SKM-1 treated with dmso at 0.1 percent for 144 hours (cell line): Measurements from ENCODE around the gene SPOCK1.

ENCODE experiments used
- DNase-seq: peaks from one replicate; lab custom pipeline; 2025; ENCODE audit not compliant: unreplicated experiment; lab: John Stamatoyannopoulos, UW

The SPOCK1 gene

GRCh38 chr5:137085206-137085605, 413.9 kb downstream of the SPOCK1 start:
- no peak for DNase-seq

DNA sequence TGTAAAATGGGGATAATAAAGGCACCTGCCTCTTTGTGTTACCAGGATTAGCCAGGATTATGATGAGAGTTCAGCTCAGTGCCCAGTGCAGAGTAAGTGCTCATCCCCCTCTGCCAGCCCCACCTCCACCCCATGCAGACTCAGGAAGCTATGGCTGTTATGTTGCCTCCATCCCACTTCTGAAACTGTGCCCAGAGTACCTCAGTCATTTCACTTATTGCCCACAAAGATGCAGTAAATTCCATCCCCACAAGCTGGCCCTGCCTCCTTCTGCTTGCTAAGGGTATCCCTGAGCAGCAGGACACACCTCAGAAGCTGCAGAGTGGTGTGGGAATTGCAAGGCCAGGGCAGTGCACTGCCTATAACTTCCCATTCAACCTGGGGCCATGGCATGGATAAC, 415.1 kb downstream of the SPOCK1 start:
- no peak for DNase-seq

GRCh38 chr5:137082951-137083350, 416.2 kb downstream of the SPOCK1 start:
- DNase-seq = no peak

GRCh38 chr5:137078171-137078665, 420.9 kb downstream of the SPOCK1 start:
- DNase-seq = no peak

GRCh38 chr5:137075163-137075970, 423.8 kb downstream of the SPOCK1 start:
- DNase-seq = peak; percentile 38

DNA sequence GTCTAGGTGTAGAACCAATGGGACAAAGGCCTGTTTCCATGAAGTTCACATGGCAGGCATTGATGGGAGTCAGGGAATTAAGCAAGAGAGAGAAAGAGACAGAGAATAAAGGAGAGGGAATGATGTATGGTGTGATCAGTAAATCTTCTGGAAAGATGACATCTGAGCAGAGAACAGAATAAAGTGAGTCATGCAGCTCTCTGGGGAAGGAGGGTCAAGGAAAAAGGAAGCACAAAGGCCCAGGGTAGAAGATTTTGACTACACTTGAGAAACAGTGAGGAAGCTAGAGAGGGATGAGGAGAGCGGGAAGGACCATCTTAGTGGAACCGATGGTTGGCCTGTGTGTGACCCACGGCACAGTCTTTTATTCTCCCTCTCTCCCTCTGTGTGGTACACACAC, 425.9 kb downstream of the SPOCK1 start:
- DNase-seq = no peak

GRCh38 chr5:137072361-137073115, 426.6 kb downstream of the SPOCK1 start:
- DNase-seq = no peak

DNA sequence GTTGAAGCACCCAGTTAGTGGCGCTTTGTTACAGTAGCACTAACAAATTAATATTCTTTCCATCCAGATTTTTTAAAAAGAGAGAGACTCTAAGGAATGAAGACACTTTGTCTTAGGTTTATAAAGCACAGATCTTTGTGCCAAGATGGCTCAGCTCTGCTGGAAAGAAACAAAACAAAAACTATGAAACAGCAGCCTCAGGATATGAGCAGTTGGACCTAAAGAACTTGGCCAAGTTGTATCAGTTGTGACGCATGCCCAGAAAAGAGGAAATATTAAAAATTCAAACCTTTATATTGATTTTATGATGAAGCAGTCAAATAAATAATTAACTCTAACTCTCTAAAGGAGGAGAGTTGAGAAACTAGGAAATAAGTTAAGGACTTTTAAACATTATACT, 427.2 kb downstream of the SPOCK1 start:
- no peak for DNase-seq

DNA sequence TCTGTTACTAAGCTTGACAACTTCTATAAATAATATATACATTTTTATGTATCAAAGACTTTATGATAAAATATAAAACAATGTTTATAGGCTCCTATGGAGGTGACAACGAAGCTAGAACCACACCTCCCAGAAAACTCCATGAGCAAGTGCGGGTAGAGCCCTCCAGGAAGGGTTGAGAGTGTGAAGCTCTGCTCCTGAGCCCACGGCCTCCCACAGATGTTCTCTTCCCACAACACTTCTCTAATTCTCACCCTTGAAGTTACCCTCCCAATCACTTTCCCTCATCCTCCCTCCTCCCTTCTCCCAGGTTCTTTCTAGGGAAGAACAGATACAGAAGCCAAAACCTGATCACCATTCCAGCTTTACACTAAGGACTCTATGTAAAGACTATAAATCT, 427.6 kb downstream of the SPOCK1 start:
- DNase-seq = no peak

GRCh38 chr5:137070521-137070920, 428.6 kb downstream of the SPOCK1 start:
- no peak for DNase-seq

DNA sequence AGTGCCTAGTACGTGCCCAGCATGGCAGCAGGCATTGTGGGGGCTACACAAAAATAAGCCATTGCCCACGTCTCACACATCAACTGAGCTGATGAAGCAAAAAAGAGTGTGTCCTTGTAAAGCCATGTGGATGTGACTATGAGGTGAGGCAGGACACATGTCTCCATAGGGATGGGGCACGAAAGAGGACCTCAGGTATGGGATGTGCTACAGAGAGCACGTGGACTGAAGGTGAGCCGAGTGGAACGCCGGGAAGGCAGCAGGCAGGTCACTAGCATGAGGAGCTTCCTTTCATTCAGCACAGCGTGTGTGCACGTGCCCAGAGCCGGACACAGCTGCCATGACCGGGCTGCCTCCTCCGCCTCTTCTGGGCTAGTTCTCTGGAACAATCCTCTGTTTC, 429.8 kb downstream of the SPOCK1 start:
- DNase-seq = no peak

GRCh38 chr5:137061382-137061781, 437.7 kb downstream of the SPOCK1 start:
- DNase-seq = no peak

GRCh38 chr5:137058089-137058488, 441.0 kb downstream of the SPOCK1 start:
- DNase-seq = no peak

DNA sequence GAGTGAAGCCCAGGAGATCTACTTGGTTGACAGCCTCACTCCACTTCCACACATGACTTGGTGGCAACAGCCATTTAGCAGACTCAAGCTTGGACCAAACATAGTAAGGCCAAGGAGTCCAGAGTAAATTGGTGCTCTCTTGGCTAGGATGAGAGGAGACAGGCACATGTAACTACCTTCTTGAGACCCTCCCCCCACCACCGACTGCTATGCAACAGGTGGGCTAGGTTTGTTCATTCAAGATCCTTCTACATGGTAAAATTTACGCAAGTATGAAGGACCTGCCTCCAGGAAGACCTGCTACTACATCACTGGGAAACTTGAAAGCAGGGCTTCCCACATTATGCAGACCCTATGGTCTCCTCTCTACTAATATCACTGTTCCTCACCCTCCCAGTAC, 442.4 kb downstream of the SPOCK1 start:
- DNase-seq = no peak

DNA sequence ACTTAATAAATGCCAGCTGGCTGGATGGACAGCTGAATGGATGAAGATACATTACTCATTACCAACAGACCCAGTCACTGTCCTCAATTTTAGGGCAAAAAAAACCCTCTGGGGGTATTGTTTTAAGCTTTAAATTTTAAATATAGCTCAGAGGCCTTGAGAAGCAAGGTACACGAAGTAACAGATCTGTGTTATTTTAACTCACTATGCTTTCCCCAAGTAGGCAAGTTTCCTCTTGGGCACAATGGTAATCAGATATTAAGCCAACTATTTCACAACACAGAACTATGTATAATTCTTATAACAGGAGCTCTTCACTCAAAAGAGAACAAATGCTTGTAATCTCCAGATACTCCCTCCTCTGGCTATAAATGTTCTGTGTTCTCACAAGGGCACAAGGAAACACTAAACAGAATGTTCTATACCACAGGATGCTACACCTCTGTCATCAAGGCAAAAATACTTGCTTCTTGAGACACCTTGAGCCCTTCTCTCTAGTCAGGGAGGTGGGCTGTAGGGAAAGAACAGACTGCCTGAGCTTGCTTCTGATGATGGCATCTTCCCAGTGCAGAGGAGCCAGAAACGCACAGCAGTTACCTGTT, 443.8 kb downstream of the SPOCK1 start:
- DNase-seq = no peak

DNA sequence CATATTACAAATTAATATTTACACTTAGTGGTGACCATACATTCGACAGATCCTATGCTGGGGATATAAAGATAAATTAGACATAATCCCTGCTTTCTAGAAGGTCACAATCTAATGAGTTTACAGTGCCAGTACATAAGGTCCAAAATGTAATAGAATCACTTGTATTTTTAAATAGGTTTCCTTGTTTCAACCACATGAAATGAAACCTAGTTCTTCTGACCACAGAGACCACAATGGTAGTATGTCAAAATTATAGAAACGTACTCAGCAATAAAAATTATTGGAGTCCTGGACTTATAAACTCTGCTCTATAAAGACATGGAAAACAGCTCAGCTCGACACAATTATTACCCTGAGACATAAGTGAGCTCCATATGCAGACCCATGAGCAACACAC, 444.3 kb downstream of the SPOCK1 start:
- no peak for DNase-seq

DNA sequence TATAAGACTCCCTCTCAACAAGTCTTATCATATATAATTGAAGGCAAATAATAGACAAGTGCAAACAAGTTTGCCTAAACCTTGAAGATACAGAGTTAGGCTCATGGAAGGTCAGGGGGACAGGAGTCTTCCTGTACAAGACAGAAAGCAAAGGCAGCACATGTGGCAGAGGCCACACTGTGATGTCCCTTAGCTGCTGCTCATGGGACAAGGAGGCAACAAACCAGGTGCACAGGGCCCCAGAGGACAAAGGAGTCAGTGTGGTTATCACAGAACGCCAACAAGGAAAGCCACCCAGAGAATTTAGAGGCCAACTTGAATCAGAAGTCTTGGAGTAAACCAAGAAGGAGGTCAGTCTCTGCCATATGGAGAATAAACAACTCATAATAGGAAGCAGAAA, 444.8 kb downstream of the SPOCK1 start:
- no peak for DNase-seq

DNA sequence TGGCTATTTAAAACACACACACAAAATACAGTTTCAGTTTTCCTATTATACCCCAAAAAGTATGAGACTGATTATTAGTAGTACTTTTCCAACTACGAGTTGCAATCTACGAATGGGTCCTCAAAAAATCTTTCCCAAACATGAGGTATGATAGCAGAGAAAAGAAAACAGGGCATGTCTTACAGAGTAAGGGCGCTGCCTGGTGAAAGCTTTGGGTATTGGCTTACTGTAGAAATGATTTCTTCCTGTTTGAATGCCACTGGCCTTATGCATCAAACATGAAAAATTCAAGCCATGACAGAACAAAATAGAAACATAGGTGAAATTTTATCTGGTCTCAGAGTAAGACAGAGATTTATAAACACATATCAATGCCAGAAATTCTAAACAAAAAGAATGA, 448.0 kb downstream of the SPOCK1 start:
- DNase-seq = no peak

- no peak for DNase-seq
Measured at GRCh38 chr5:137040641-137041340, 458.3 kb downstream of the SPOCK1 start.

- no peak for DNase-seq
Measured at GRCh38 chr5:137040024-137040423, 459.1 kb downstream of the SPOCK1 start.

- DNase-seq = no peak
Measured at GRCh38 chr5:137037848-137038247, 461.3 kb downstream of the SPOCK1 start.
